Posterior vena cava (tissue), 2 donors: Measurements from ENCODE around the gene HM13. TPM values are rescaled to one million over a fixed set of nuclear protein-coding genes. Genes with fewer than 3 reads are reported as not detected.
"Not testable (repeated sequence)": the region's sequence is repeated elsewhere in the genome, so short reads cannot be mapped to it uniquely, and the experiment has no call there.

Source experiments
- DNase-seq: peaks from one replicate; pipeline ENCODE4 v3.0.0-alpha.2; 2020; ENCODE audit warnings: low spot score
- intact Hi-C, 2 donors: fragments of 100-400 bp; cut with DNase I; formaldehyde crosslinking; loops; one replicate each; pipeline versions ENCODE4 v1.14.1 to v1.14.2; 2022 to 2023
- total RNA-seq, 2 donors: library from RNA; stranded (reverse); fragmentation: NEBNext Ultra II Directional; extraction: Animal tissue kit (Norgen Biotek cat#: 25700); gene quantifications; one replicate each; pipeline ENCODE4 v1.2.1, GENCODE V29; 2021
- donor health status: DM: yes; HTN: yes; CAD: no.
- donor health status: DM: yes; HTN: yes; CAD: no.

The HM13 gene
- total RNA-seq, 2 donors from 2014 or later, result 118 TPM

DNA sequence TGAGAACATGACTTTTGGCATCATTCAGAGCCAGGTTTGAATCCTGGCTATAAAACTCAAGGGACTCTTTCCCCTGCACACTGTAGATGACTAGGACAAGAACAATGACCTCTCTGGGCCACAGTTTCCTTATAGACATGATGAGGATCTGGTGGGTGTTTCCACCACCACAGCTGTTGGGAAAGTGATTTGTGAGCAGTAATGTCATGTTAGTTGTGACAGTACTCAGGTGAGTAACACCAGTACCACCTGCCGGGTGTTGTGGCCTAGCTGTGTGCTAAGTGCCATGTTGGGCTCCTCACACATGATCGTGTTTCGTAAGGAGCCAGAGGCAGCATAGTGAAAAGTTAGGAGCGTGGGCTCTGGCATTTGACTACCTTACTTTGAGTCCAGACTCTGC lies 24.1 kb downstream of the HM13 start:
- no peak for DNase-seq
- intact Hi-C loops, result no loop called here

DNA sequence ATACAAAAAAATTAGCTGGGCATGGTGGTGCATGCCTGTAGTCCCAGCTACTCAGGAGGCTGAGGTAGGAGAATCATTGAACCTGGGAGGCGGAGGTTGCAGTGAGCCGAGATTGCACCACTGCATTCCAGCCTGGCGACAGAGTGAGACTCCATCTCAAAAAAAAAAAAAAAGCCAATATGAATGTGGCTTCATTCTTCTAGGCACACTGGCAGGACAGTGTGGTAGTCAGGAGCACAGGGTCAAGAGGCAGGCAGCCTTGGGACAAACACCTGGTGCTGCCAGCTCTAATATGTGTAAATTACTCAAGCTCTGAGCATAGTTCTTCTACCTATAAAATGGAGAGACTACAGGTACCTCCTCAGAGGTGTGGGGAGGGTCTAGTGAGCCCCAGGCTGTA lies 25.4 kb downstream of the HM13 start:
- DNase-seq, intact Hi-C loops: not testable (repeated sequence)

DNA sequence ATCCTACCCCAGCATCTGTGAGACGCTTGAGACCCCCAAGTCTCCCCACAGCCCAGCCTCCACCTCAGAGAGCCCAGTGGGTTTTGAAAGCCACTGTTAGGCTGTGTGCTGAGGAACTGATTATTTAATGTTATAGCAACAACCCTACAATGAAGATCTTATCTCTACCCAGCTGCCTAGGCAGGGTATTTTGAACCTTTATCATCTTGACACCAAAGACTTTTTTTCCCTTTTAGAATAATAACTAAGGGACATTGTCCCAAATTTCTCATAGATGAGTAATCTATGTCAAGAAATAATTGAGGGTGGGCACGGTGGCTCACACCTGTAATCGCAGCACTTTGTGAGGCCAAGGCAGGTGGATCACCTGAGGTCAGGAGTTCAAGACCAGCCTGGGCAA lies 26.2 kb downstream of the HM13 start:
- intact Hi-C loops, result no loop called here
- DNase-seq, result no peak

DNA sequence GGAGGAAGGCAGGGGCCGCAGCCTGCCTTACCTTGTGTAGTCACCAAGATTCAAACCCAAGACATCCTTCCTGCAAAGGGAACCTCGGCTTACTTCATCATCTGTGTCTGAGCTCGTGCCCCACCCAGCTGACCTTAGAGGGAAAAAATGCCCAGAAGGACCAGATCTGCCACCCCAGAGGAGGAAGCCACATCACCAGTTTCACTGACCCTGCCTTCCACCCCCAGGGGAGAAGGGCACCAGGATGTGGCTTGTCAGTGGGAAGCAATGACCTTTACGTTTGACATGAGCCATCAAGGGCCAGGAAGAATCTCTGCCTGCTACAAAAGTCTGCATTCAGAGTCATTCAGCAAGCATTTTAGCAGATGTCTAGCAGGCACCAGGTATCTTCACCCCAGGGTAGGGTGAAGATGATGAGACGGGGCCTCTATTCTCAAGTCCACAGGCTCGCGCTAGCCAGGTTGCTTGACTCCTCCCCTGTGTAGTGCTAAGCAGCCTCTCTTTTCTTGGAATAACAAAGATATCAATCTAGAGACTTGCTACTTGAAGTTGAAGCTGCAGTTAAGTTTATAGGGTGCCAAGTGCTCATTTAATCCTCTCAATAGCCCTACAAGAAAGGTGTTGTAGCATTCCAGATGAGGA lies 28.1 kb downstream of the HM13 start:
- intact Hi-C loops, result no loop called here
- no peak for DNase-seq

DNA sequence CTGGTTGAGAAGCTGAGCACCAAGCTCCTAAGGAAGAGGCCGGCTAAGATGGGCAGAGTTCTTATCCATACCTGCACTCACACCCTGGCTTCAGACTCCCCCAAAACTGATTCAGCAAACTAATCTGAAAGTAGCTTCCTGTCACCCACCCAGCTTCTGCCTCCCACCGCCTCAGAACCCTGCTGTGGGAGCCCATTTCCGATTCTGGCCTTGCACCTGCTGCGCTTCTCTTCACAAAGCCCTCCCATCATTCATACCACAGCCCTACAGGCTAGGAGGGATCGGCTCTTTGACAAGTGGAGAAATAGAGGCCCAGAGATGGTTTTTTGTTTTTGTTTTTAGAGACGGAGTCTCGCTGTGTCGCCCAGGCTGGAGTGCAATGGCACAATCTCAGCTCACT lies 28.7 kb downstream of the HM13 start:
- intact Hi-C loops, result no loop called here
- DNase-seq, result no peak

DNA sequence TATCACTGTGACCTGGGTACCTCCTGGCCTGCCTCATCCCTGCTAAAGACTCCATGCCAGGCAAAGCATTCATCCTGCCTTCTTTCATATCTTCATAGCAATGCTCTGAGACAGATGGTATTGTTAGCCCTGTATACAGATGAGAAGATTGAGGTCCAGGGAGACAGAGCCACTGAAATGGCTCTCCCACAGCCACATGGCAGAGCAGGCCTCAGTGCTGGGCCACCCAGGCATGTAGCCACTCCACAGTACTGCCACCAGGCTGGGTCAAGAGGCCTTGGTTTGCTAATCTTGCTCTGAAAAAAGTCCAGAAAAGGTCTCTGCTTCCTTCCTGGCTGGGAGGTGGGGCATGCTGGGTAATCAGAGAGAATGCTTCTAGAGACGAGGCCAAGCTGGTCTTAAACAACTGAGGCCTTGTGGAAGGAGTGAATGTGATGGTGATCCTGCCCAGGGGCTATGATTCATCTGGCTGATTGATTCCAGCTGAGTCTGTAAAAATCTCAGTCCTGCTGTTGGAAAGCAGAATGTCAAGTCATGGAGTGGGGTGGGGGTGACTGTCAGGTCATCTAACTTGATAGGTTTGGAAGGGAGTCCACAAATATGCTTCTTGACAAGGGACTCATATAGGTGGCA lies 29.8 kb downstream of the HM13 start:
- intact Hi-C loops, result no loop called here
- no peak for DNase-seq

DNA sequence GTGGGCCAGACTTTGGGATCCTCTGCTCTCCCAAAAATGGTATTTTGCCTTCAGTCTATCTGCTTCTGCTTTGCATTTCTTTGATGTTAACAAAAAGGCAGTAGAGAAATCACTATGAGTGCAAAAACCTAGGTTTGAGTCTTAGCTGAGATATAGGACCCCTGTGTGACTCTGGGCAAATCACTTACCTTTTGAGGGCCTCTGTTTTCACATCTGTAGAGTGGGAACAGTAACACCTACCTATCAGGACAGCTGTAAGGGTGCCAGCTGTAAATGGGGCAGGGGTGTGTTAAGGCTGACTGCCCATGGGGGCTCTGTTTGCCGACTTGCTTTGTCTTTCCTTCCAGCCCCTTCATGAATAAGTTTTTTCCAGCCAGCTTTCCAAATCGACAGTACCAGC lies 30.4 kb downstream of the HM13 start:
- no peak for DNase-seq
- intact Hi-C loops, result no loop called here

DNA sequence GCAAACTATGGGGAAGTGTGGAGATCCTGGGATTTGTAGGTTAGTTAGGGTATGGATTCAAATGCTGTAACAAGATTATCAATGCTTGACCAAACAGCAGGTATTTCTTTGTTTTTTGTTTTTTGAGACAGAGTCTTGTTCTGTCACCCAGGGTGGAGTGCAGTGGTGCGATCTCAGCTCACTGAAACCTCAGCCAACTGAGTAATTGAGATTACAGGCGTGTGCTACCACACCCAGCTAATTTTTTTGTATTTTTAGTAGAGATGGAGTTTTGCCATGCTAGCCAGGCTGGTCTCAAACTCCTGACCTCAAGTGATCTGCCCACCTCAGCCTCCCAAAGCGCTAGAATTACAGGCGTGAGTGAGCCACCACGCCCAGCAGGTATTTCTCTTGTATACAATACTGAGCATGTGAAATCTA lies 31.4 kb downstream of the HM13 start:
- intact Hi-C loops, DNase-seq: not testable (repeated sequence)

DNA sequence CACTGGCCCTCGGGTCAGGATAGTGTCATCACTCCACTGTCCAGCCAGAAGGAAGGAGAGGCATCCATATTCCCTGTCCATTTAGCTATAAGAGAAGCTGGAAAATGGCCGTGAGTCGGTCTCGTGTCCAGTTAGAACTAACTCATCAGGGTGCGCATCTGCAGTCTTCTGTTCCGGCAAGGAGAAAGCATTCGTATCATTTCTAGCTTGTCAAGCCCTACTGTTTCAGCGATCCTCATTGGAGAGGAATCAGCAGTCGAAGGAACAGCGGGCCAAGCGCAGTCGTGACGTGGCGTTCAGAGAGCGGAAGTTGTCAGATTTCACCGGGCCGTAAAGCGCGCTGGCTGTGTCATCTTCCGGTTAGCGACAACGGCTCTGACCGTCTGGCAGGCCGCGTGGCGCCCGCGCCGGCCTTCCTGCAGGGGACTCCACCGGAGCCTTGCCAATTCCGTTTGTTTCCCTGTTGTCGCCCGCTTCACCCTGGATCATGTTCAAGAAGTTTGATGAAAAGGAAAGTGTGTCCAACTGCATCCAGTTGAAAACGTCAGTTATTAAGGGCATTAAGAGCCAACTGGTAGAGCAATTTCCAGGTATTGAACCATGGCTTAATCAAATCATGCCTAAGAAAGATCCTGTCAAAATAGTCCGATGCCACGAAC lies 32.9 kb downstream of the HM13 start:
- DNase-seq, result peak; percentile 95
- intact Hi-C loops, result no loop called here

DNA sequence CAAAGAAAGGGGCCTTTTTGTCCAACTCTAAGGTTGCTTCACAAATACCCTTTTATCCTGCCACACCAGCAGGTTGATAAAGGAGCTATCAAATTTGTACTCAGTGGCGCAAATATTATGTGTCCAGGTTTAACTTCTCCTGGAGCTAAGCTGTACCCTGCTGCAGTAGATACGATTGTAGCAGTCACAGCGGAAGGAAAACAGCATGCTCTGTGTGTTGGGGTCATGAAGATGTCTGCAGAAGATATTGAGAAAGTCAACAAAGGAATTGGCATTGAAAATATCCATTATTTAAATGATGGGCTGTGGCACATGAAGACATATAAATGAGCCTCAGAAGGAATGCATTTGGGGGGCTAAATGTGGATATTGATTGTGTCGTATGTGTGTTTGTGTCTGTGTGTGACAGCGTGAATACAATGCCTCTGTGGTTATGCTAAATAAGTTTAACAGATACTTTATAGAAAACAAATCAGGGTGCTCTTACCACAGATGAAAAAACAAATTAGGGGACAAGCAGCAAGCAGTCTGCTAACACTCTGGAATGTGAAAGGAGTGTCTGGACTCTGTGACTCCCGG lies 33.6 kb downstream of the HM13 start:
- no peak for DNase-seq
- intact Hi-C loops, result no loop called here

DNA sequence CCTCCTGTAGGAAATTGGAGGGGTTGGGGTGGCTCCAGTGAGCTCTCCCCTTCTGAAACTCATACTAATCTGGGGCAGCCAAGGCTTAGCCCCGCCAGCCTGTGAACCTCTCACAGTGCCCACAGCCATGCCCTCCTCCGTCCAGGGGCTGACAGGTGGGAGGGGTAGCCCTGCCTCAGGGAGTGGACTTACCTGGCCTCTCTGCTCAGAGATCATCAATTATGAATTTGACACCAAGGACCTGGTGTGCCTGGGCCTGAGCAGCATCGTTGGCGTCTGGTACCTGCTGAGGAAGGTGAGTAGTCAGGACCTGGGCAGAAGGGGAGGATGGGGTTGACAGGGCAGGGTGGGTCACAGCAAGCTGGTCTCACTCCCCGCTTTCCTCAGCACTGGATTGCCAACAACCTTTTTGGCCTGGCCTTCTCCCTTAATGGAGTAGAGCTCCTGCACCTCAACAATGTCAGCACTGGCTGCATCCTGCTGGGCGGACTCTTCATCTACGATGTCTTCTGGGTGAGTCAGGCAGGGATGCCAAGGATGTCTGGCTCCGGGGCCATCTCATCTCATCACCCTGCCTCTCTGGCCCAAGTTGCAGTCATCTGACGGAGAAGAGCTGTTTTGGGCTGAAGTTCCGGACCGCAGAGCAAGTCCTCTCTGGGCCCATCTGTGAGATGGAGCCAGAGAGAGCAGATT lies 34.7 kb downstream of the HM13 start:
- DNase-seq, result no peak
- intact Hi-C loops, result no loop called here

DNA sequence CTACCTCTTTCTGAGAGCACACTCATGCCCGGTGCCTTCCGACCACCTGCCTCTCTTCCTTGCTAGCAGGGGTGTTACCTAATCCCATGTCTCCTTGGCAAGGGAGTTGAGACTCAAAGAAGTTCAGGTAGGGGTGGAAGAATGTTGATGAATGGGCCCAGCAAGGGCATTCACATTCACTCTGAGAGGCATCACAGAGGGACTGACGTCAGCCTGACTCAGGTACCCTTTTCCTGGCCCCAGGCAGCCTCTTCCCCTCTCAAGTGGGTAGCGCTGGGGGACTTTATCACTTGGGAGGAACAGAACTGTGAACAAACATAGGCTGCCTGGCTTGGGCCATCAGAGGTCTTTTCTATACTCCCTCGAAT lies 35.3 kb downstream of the HM13 start:
- intact Hi-C loops, result no loop called here
- no peak for DNase-seq

DNA sequence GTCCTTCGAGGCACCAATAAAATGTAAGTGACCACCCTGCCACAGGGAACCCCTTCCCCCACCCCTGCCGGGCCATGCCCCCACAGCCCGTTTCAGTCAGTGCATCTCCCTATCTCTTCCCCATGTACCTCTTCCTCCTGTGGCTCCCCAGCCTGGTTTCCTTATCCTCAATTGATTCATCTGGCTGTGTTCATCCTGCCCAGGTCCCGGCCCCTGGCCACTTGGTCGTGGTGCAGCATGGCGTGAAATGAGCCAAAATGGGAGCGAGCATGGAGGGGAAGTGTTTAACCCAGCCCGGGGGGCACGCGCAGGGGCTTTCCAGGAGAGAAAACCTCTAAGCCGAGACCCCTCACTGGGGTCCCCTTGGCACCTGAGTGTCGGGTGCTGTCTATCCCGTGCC lies 35.9 kb downstream of the HM13 start:
- intact Hi-C loops, result no loop called here
- DNase-seq, result no peak

DNA sequence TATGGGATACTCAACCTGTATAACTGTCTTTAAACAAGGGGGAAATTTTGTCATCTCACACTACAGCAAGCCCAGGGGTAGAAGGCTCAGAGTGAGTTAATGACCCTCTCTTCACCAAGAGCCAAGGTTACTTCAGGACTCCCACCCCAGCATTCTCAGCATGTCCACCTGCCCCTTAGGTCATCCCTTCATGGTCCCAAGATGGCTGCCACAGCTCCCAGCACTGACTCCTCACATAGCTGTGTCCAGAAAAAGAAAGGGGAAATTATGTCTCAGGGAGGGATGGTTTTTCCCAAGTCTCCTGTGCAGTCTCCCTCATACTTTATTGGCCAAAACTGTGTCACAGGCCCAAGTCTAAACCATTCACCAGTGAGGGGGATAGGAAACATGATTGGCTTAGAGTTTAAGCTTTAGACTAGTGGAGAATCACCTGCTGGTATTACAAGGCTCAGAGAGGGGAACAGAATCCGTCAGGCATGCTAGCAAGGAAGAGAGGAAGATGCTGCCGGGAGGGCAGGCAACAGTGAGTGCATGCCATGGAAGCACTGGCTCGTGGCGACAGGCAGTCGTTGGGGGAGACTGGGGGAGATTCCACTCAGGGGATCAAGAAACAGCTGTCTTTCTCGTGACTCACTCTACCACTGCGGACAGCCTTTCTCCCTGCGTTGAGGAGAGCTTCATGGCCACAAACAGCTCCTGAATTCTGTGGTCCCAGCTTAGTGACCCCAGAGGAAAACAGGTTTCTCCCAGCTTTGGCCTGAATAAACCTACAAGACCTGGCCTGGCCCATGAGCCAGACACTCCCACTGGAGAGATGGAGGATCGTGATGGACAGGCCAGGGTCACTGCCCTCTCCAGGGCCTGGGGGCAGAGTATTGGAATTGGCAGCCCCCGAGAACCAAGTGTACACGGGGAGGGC lies 37.2 kb downstream of the HM13 start:
- DNase-seq, result no peak
- intact Hi-C loops, result no loop called here

DNA sequence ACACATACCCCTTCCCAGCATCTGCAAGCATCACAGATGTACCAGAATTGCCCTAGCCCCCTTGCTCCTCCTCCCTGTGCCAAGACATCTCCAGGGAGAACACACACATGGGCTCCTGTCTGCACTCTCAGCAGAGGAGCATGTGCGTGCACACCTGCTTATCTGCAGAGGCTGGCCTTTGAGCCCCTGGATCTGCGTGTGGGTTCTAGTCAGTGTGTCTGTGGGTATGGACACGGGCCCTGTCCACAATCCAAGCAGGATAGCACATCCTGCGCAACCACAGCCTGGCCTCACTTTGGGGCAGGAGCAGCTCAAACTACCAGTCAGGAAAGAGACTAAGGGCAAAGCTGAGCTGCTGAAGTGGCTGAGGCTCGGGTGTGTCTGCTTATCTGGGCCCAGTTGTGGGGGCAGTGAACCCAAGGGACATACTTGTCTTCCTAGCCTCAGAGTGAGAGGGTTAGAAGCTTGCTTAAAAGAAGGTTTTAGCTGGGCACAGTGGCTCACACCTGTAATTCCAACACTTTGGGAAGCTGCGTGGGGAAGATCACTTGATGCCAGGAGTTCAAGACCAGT lies 41.0 kb downstream of the HM13 start:
- DNase-seq, result no peak
- intact Hi-C loops, result no loop called here

DNA sequence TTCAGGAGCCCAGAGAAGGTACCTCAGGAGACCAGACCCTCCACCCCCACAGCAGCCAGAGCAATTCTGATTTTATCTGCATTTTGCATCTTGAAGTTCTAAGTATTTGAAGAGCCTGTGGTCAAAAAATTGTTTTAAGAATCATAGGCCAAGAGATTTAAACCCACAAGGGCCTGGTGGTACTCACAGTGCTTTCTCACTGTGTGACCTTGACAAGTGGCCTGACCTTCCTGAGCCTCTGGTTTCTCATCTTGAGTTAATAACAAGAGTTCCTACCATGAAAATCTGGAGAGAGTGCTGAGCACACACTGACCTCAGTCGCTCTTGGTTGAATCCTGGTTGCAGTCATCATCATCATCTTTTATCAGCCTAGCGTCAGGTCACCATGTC lies 45.5 kb downstream of the HM13 start:
- DNase-seq, result no peak
- intact Hi-C loops, result loop anchor here in 1 of 2 donors (10.0 kb wide), 1 partner anchor 165 kb away; the partner anchor contains the start of gene BCL2L1

DNA sequence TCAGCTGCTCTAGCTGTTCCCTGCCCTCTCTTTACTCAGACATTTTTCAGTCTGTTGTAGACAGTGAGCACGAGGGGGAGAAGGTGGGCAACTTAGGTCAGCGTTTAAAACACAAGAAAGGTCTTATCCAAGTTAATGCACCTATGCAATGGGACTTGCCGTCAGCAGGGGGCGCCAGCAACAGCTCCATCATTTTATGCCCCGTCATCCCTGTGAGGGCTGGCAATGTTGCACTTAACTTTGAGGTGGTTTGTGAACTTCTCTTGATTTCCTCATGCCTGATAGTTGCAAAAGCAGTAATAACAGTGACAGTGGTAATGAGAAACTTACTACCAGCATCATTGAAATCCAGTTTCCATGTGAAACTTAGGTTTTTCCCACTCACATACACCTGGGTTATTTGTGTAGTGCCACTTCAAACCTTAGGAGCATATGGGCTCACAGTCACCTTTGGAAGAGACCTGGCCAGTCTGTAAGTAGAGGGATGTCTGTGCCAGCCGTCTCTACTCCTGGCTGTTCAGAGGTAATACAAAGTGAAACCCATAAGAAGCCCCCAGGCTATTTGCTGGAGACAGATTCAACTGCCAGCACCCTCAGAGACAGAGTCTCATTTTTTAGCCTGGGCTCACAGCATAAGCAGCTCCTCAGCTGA lies 46.0 kb downstream of the HM13 start:
- intact Hi-C loops, result loop anchor here in 1 of 2 donors (10.0 kb wide), 1 partner anchor 165 kb away; the partner anchor contains the start of gene BCL2L1
- DNase-seq, result peak; percentile 93
